OCI-LY3 (cell line): Measurements from ENCODE around the gene CGA.

Experiments
- CTCF ChIP-seq: fragments of 200-600, 300-600 bp; sonication (generic); IDR thresholded peaks from 2 replicates; pipeline ENCODE4 v1.5.1; 2014; ENCODE audit warnings: antibody characterized with exemption, low read length, low read depth
- EZH2phosphoT487 ChIP-seq: fragments of 200-600 bp; shearing (Covaris generic); IDR thresholded peaks from 2 replicates; pipeline ENCODE4 v1.6.1; 2018; ENCODE audit warnings: antibody characterized with exemption, mixed run types, low read depth

GRCh38 chr6:87110636-87111035 lies 15.7 kb upstream of the CGA start:
- TF ChIP-seq CTCF (no peak), EZH2phosphoT487 (no peak)
